Aorta (tissue), 5 donors: ENCODE results near the gene MFNG. TPM values are rescaled to one million over a fixed set of nuclear protein-coding genes. Genes with fewer than 3 reads are reported as not detected.

Experiments used
- ATAC-seq: fragments of 200-7000 bp; cut with Tn5 transposase; one replicate; pipeline ENCODE4 v1.9.1; 2022; ENCODE audit warnings: moderate library complexity; ENCODE audit not compliant: low FRiP score
- DNase-seq, 2 donors: peaks; one replicate each; pipeline ENCODE4 v3.0.0-alpha.2; 2020
- H3K27ac ChIP-seq, 2 donors: one replicate each; pipeline ENCODE4 v1.5.1; 2013; ENCODE audit warnings: low read length in 2 of 2, mild to moderate bottlenecking in 2 of 2, moderate library complexity in 2 of 2, control low read depth in 1 of 2, inconsistent platforms in 1 of 2, low read depth in 1 of 2
- H3K27me3 ChIP-seq, 2 donors: one replicate each; pipeline ENCODE4 v1.6.1; 2013; ENCODE audit warnings: control low read depth in 1 of 2, low read length in 1 of 2, mild to moderate bottlenecking in 1 of 2, moderate library complexity in 1 of 2; ENCODE audit not compliant: insufficient read depth in 2 of 2, control insufficient read depth in 1 of 2
- H3K36me3 ChIP-seq, 2 donors: one replicate each; pipeline ENCODE4 v1.6.1; 2013; ENCODE audit warnings: control low read depth in 1 of 2, low read length in 1 of 2, mild to moderate bottlenecking in 1 of 2; ENCODE audit not compliant: insufficient read depth in 2 of 2, control insufficient read depth in 1 of 2
- H3K4me1 ChIP-seq, 2 donors: one replicate each; pipeline ENCODE4 v1.6.1; 2013; ENCODE audit warnings: low read length in 2 of 2, control low read depth in 1 of 2, mild to moderate bottlenecking in 1 of 2, moderate library complexity in 1 of 2; ENCODE audit not compliant: insufficient read depth in 2 of 2, control insufficient read depth in 1 of 2
- H3K4me3 ChIP-seq, 2 donors: one replicate each; pipeline ENCODE4 v1.5.1; 2013; ENCODE audit warnings: low read length in 2 of 2, control low read depth in 1 of 2, mild to moderate bottlenecking in 1 of 2
- H3K9me3 ChIP-seq: one replicate; pipeline ENCODE4 v1.6.1; 2013; ENCODE audit warnings: mild to moderate bottlenecking, low read length; ENCODE audit not compliant: control insufficient read depth
- WGBS, 2 donors: extraction: QIAGEN DNeasy Blood & Tissue Kit; methylation state at CpG; one replicate each; pipeline ENCODE4 v1.1.7; 2013; 5-methylcytosine and 5-hydroxymethylcytosine counted together
- intact Hi-C, 2 donors: fragments of 100-400 bp; cut with DNase I; formaldehyde crosslinking; loops; one replicate each; pipeline versions ENCODE4 v1.14.2 to v1.15.0; 2022
- polyA plus RNA-seq, 2 donors: library from polyadenylated mRNA; stranded (reverse); fragments of 200-250 nt; gene quantifications; one replicate each; pipeline ENCODE4 v1.2.3, GENCODE V29; 2013
- total RNA-seq, 2 donors: library from RNA; stranded (reverse); fragmentation: NEBNext Ultra II Directional; extraction: Animal tissue kit (Norgen Biotek cat#: 25700); gene quantifications; one replicate each; pipeline ENCODE4 v1.2.1, GENCODE V29; 2021
- donor health status: healthy with polysubstance abuse.
- donor health status: Bipolar disorder and iron deficiency.
- donor health status: DM: no; HTN: no; CAD: no.
- donor health status: DM: no; HTN: no; CAD: no.
- donor health status: DM: yes; HTN: yes; CAD: no.

MFNG gene
- total and polyA plus RNA-seq, 4 donors = 6.7 to 35.4 (median 17.4) TPM

DNA sequence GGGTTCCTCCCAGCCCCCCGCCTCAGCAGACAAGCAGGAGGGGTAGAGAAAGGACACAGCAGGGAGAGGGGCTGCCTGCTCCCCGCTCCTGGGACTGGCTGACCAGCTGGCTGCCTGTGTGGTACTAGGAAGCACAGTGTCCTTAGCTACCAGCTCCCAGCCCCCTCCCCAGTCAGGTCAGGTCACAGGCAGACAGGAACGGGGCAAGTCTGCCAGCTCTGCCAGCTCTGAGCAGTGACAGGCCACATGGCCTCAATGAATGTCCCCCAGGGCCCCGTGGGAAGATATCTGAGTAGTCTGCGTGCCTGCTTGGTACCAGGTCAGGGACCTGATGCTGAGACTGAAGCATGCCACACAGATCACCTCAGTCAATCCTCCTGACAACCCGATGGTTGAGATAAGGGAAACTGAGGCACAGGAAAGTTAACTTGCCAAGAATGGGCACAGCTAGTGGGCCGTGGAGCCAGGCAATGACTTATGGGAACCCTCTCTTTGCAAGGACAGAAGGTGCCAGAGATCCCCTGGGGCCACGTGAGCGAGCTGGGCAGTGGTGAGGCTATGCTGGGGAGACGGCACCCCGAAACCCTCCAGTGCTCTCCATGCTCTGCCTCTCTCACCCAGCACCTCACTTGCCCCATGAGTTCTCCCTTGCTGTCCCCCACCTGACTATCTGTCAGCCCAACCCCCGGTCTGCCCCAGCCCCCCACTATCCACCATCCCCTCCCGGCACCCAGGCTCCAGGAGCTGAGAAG lies 13.8 kb upstream of the MFNG start:
- H3K4me3 ChIP-seq = no peak overlapping the region
- no peaks in the 10 kb centered on the region for H3K36me3 ChIP-seq
- 76 to 80% methylated on average over 13 of the region's 13 CpGs for WGBS, 2 donors
- no peak for DNase-seq
- H3K4me1 ChIP-seq = no peaks in the 10 kb centered on the region
- no peak for ATAC-seq
- H3K27ac ChIP-seq = no peak overlapping the region
- no peaks in the 10 kb centered on the region for H3K9me3 ChIP-seq
- no peaks in the 10 kb centered on the region for H3K27me3 ChIP-seq
- intact Hi-C loops = no loop called here

DNA sequence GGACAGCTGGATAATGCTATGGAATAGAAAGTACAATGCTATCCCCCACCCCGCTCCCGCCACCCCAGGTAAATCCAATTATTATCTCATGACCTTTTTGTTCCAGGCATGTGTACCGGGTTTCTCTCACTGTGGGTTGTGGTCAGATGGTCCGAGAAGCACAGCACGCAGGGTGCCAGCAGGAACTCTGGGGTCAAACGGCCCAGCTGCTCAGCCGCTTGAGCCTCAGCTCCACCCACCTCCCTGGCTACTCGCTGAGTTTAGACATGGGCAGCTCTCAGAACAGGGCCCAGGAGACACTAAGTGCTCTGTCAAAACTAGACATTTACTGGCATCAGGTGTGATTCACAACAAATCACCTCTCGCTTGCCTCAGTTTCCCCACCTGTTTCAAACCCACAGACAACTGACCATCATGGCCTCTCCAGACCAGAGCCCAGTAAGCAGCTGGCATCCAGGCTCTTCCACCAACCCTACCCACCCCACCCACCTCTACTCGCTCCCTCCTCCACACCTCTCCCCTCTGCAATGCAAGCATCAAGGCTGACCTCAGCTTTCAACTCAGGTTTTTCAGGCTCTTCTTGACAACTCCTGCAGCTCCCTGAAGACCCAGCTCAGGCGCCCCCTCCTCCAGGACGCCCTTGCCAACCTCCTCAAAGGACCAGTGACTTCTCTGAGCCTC lies 13.0 kb upstream of the MFNG start:
- 89 to 90% methylated on average over 12 of the region's 12 CpGs for WGBS, 2 donors
- H3K36me3 ChIP-seq = no peaks in the 10 kb centered on the region
- H3K9me3 ChIP-seq = no peaks in the 10 kb centered on the region
- no peak overlapping the region for H3K27ac ChIP-seq
- intact Hi-C loops = no loop called here
- no peak for ATAC-seq
- no peak overlapping the region for H3K4me3 ChIP-seq
- H3K4me1 ChIP-seq = no peaks in the 10 kb centered on the region
- DNase-seq = no peak
- no peaks in the 10 kb centered on the region for H3K27me3 ChIP-seq

DNA sequence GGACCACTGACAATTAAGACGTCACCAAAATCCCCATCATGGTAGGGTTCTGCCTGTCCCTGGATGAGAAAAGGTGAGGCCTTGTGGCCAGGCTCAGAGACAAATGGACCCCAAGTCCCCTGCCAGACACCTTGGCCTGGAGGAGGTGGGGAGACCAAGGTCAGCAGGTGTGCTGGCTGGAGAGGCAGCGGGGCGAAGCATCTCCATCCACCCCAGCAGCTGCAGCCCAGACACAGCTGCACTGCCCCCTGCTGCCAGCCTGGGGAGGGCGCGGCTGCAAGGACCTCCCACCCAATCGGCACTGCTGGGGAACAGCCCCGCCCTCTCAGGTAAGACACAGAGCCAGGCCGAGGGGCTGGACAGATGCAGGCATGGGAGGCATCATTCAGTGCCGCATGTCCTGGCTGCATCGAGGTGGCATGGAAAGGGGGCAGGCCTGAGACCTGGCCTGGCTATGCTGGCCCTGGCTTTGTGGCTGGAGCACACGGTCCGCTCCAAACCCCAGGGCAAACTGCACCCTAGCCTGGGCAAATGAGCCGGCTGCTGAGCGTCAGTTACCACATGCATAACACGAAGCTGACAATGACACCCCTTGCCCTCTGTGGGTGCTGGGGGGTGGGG lies 12.2 kb upstream of the MFNG start:
- Histone ChIP-seq H3K4me3 (no peak overlapping the region), H3K36me3 (no peaks in the 10 kb centered on the region), H3K9me3 (no peaks in the 10 kb centered on the region), H3K27ac (no peak overlapping the region), H3K4me1 (no peaks in the 10 kb centered on the region), H3K27me3 (no peaks in the 10 kb centered on the region)
- no peak for ATAC-seq
- 77 to 80% methylated on average over 15 of the region's 15 CpGs for WGBS, 2 donors
- intact Hi-C loops = no loop called here
- no peak for DNase-seq

- intact Hi-C loops = no loop called here
- Histone ChIP-seq H3K36me3 (no peaks in the 10 kb centered on the region), H3K27me3 (no peaks in the 10 kb centered on the region), H3K27ac (no peak overlapping the region), H3K9me3 (no peaks in the 10 kb centered on the region), H3K4me3 (no peak overlapping the region), H3K4me1 (no peaks in the 10 kb centered on the region)
- ATAC-seq = no peak
- 76 to 82% methylated on average over 12 of the region's 12 CpGs for WGBS, 2 donors
- DNase-seq = no peak
These were observed 10.9 kb upstream of the MFNG start for GRCh38 chr22:37497062-37497599.

GRCh38 chr22:37496651-37497050 lies 10.5 kb upstream of the MFNG start:
- no peak overlapping the region for H3K27ac ChIP-seq
- DNase-seq (no peak), ATAC-seq (no peak)
- H3K4me3 ChIP-seq = no peak overlapping the region
- H3K36me3 ChIP-seq = no peaks in the 10 kb centered on the region
- intact Hi-C loops = no loop called here
- H3K27me3 ChIP-seq = no peaks in the 10 kb centered on the region
- no peaks in the 10 kb centered on the region for H3K4me1 ChIP-seq
- 92 to 96% methylated on average over 11 of the region's 11 CpGs for WGBS, 2 donors
- H3K9me3 ChIP-seq = no peaks in the 10 kb centered on the region

DNA sequence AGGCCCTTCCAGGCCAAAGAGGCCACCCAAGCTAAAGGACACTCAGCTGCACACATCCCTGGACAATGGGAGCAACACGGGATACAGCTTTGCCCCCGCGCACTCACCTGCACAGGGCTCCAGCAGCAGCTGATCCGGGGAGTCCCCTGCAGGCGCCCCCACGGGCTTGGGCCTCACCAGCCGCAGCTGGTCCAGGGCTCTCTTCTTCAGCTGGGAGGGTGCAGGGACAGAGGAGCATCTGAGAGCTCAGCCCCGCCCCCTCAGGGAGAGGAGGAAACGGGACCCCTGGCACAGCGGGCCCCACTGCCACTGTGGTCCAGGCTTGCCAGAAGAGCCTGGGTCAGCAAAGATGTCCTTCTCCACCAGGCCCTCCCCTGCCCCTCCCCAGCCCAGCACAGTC lies 7.8 kb upstream of the MFNG start:
- Histone ChIP-seq H3K36me3 (no peaks in the 10 kb centered on the region), H3K4me3 (no peak overlapping the region), H3K27me3 (no peaks in the 10 kb centered on the region), H3K4me1 (no peaks in the 10 kb centered on the region), H3K9me3 (no peaks in the 10 kb centered on the region), H3K27ac (no peak overlapping the region)
- 94 to 96% methylated on average over 8 to 10 of the region's 10 CpGs for WGBS, 2 donors
- DNase-seq (no peak), ATAC-seq (no peak)
- intact Hi-C loops = no loop called here

DNA sequence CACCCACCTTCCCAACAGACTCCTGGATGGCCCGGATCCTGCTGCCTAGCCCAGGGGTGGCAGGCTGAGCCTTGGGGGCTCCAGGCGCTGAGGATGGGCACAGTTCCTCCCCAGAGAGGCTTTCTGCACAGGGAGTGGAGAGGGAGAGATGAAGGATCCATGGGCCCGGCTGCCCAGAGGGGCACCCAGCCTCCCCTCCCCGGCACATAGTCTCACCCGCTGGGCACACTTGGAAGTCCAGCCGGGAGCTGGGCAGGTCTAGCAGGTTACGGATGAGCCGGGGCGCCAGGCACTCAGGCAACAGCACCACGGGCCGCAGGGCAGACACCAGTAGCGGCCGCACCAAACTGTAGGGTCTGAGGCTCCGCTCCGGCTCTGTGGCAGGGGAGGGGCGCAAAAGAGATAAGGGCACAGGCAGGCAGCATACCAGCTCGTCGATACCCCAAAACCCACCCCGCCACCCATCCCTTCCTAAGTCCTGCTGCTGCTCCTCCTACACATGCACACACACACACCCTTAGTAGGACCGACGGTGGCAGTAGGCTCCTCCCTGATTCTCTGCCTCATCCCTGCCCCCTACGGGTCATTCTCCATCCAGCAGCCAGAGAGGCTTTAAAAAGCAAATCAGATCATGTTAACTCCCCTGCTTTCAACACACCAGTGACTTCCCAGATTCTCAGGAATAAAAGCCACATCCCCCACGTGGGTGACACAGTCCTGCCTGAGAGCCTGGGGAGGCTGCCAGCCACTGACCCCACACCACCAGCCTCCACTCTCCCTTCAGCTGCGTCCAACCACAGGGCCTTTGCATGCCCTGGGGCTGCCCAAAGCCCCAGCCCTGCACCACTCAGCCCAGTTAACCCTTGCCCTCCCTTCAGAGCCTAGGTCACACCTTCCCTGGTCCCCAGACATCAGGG lies 6.5 kb upstream of the MFNG start:
- H3K4me3 ChIP-seq = no peak overlapping the region
- intact Hi-C loops = no loop called here
- ATAC-seq (no peak), DNase-seq (no peak)
- H3K9me3 ChIP-seq = no peaks in the 10 kb centered on the region
- H3K36me3 ChIP-seq = no peaks in the 10 kb centered on the region
- H3K4me1 ChIP-seq = no peaks in the 10 kb centered on the region
- H3K27ac ChIP-seq = no peak overlapping the region
- 69 to 72% methylated on average over 23 to 24 of the region's 24 CpGs for WGBS, 2 donors
- H3K27me3 ChIP-seq = no peaks in the 10 kb centered on the region
